Activated CD4-positive, alpha-beta memory T cell treated with anti-CD3 and anti-CD28 coated beads for 36 hours (primary cell): ENCODE measurements around the gene ZNF688. TPM values are rescaled to one million over a fixed set of nuclear protein-coding genes. Genes with fewer than 3 reads are reported as not detected.
A peak's percentile ranks its signal among the peaks of the same experiment; 100 is the strongest.
"Not testable (repeated sequence)": the region's sequence is repeated elsewhere in the genome, so short reads cannot be mapped to it uniquely, and the experiment has no call there.

Experiments used
- CTCF ChIA-PET: fragments of 350-600 bp; sonication (Branson Sonifier 250); formaldehyde crosslinking; loops from one replicate; lab custom pipeline; 2021; ENCODE audit warnings: antibody characterized with exemption, inconsistent platforms; lab: Charles Lee
- POLR2A ChIA-PET: fragments of 350-600 bp; sonication (Branson Sonifier 250); formaldehyde crosslinking; loops from one replicate; lab custom pipeline; 2021; ENCODE audit warnings: antibody characterized with exemption; lab: Charles Lee
- DNase-seq: peaks from one replicate; pipeline ENCODE4 v3.0.0-alpha.2; 2020
- H3K27ac Mint-ChIP-seq: one replicate; pipeline ENCODE4 v1.8.0; 2021; ENCODE audit warnings: mixed read lengths
- H3K27me3 Mint-ChIP-seq: one replicate; pipeline ENCODE4 v1.8.0; 2021; ENCODE audit warnings: mixed read lengths
- H3K36me3 Mint-ChIP-seq: one replicate; pipeline ENCODE4 v1.8.0; 2021; ENCODE audit warnings: mixed read lengths
- H3K4me1 Mint-ChIP-seq: one replicate; pipeline ENCODE4 v1.8.0; 2021; ENCODE audit warnings: low read depth, mixed read lengths
- H3K4me3 Mint-ChIP-seq: one replicate; pipeline ENCODE4 v1.8.0; 2021; ENCODE audit warnings: mild to moderate bottlenecking, mixed read lengths
- H3K9me3 Mint-ChIP-seq: one replicate; pipeline ENCODE4 v1.8.0; 2021; ENCODE audit warnings: mixed read lengths
- intact Hi-C: fragments of 100-400 bp; cut with micrococcal nuclease; formaldehyde crosslinking; loops from one replicate; pipeline ENCODE4 v1.15.1; 2023
- total RNA-seq, 2 experiments: library from RNA; stranded (reverse); gene quantifications; one replicate each; pipeline ENCODE4 v1.2.3, GENCODE V29; 2021

ZNF688 gene
- total RNA-seq, 2 experiments from 2014 or later, result 9.2 to 9.3 TPM

DNA sequence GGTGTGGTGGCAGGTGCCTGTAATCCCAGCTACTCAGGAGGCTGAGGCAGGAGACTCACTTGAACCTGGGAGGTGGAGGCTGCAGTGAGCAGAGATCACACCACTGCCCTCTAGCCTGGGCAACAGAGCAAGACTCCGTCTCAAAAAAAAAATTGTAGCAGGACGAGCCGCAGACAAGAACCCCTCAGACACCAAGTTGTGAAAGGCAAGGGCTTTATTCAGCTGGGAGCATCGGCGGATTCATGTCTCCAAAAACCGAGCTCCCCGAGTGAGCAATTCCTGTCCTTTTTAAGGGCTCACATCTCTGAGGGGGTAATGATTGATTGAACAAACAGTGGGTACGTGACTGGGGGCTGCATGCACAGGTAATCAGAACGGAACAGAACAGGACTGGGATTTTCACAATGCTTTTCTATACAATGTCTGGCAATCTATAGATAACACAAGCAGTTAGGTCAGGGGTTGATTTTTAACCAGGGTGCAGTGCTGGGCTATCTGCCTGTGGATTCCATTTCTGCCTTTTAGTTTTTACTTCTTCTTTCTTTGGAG is 30.5 kb downstream of the ZNF688 start:
- ChIA-PET POLR2A (interaction anchor here (0.6 to 0.7 kb wide), 2 partner anchors 16 to 18 kb away, joined by 3 read pairs; no protein-coding TSS in a partner anchor), CTCF (interaction anchor here (0.7 kb wide), 1 partner anchor 118 kb away, joined by 4 read pairs; no protein-coding TSS in a partner anchor)
- H3K9me3 Mint-ChIP-seq, H3K27ac Mint-ChIP-seq, intact Hi-C loops, DNase-seq, H3K27me3 Mint-ChIP-seq, H3K4me3 Mint-ChIP-seq: not testable (repeated sequence)
- peaks cover 19% of the 10 kb centered on the region for H3K4me1 Mint-ChIP-seq
- H3K36me3 Mint-ChIP-seq, result peaks cover 21% of the 10 kb centered on the region

- H3K4me3 Mint-ChIP-seq, H3K9me3 Mint-ChIP-seq, H3K27ac Mint-ChIP-seq, CTCF ChIA-PET, DNase-seq, H3K27me3 Mint-ChIP-seq: not testable (repeated sequence)
- POLR2A ChIA-PET, result interaction anchor here (0.7 kb wide), 2 partner anchors 19 to 60 kb away, joined by 3 read pairs; no protein-coding TSS in a partner anchor
- peaks cover 24% of the 10 kb centered on the region for H3K36me3 Mint-ChIP-seq
- H3K4me1 Mint-ChIP-seq, result peaks cover 20% of the 10 kb centered on the region
- intact Hi-C loops, result loop anchor here (5.0 kb wide), 2 partner anchors 72 to 108 kb away; partner anchors contain the start of genes DCTPP1 and ZNF689
Observed at GRCh38 chr16:30539986-30540526, 31.5 kb downstream of the ZNF688 start.

DNA sequence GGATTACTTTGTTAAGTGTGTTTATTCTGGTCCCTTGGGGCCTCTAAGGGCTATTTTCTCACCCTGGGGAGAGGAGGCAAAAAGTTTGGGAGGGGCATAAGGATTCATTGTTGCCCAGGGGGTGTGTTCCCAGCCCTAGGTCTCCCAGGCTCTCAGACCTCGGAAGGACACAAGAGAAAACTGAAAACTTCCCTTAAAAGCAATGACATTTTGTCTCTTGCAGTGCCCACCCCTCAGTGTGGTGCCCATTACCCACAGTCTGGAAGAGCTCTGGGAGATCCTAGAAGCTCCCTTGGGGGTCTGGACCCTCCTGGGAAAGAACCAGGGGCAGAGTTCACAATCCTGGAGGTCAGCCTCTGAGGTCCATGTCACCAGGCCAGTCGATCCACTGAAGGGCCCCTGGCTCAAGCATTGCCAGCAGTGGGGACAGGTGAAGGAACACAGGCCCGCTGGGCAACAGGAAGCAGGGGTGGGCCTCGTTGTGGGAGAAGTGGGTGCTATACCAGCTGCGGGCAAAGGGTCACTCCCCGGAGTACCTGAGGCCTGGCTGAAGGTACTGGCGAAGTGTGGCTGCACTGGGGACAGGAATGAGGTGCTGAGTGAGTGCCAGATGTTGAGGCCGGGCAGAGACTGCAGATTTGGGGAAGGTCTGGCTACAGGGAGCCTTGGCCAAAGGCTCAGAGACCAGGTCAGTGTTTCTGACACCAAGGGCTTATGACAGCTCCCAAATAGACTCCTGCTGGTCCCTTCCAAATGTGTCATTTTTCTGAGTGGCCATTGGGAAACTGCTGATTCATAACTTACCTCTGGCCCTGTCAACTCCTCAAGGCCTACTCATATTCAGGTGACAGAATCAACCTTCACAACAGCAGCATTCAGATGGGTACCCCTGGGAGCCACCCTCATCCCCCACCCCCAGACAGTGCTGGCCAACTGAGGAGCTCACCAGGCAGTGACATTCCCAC is 32.2 kb downstream of the ZNF688 start:
- H3K4me3 Mint-ChIP-seq, result no peak overlapping the region
- H3K27me3 Mint-ChIP-seq, result no peaks in the 10 kb centered on the region
- intact Hi-C loops, result loop anchor here (5.0 kb wide), 2 partner anchors 73 to 107 kb away; partner anchors contain the start of genes DCTPP1 and ZNF689
- no peak for DNase-seq
- H3K27ac Mint-ChIP-seq, result no peak overlapping the region
- ChIA-PET CTCF (no interaction called here), POLR2A (interaction anchor here (0.7 kb wide), 1 partner anchor 61 kb away, joined by 3 read pairs; no protein-coding TSS in a partner anchor)
- peaks cover 20% of the 10 kb centered on the region for H3K4me1 Mint-ChIP-seq
- peaks cover 28% of the 10 kb centered on the region for H3K36me3 Mint-ChIP-seq
- no peaks in the 10 kb centered on the region for H3K9me3 Mint-ChIP-seq

DNA sequence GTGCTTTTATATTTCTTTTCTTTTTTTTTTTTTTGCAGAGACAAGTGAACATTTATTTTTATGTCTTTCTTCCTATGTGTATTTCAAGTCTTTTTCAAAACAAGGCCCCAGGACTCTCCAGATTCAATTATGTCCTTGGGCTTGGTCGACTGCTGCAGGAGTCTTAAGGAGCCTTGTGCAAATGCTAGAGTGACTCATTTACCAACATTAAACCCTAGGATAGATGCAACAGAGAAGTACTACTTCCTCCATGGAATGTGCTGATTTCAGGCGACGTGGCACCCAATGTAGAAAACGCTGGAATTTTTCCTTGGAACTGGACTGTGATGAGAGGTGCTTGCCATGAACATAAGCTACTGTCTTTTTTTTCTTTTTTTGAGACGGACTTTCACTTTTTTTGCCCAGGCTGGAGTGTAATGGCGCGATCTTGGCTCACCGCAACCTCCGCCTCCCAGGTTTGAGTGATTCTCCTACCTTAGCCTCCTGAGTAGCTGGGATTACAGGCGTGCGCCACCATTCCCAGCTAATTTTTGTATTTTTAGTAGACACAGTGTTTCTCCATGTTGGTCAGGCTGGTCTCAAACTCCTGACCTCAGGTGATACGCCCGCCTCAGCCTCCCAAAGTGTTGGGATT is 35.0 kb downstream of the ZNF688 start:
- not testable (repeated sequence) for DNase-seq, H3K9me3 Mint-ChIP-seq
- CTCF ChIA-PET, result interaction anchor here (0.6 to 4.3 kb wide), 29 partner anchors 9 to 158 kb away, joined by 3 to 53 read pairs (median 8); partner anchors contain the start of genes DCTPP1, ITGAL, PRR14 and ZNF688

DNA sequence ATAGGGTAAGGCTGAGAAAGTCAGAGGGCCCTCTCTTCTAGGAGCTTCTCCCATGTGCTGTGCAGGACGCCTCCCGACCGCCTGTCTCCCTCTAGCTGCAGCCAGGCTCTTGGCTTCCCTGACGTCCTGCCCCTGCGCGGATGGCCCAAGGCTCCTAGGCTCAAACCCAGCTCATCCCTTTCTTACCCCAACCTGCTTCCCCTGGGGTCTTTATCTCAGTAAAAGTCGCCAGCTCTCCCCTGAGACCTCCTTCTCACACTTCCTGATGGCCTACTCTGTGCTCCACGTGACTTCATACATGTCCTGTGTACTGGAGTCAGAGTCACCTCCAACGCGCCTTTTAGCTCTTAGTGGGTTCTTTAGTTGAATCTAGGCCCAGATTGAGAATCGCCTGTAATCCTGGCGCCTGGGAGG is 35.7 kb downstream of the ZNF688 start:
- ChIA-PET CTCF (interaction anchor here (0.6 to 4.3 kb wide), 38 partner anchors 9 to 161 kb away, joined by 3 to 53 read pairs (median 6); partner anchors contain the start of genes DCTPP1, ITGAL, PRR14 and ZNF48), POLR2A (interaction anchor here (0.7 to 3.4 kb wide), 22 partner anchors 9 to 541 kb away, joined by 3 to 59 read pairs (median 10); partner anchors contain the start of genes DCTPP1, ITGAL, TBX6 and ZNF688)
- peak overlapping the region; percentile 95 for H3K27ac Mint-ChIP-seq
- peak overlapping the region; percentile 89 for H3K4me3 Mint-ChIP-seq
- peaks cover 28% of the 10 kb centered on the region for H3K4me1 Mint-ChIP-seq
- peak; percentile 84 for DNase-seq
- H3K9me3 Mint-ChIP-seq, result no peaks in the 10 kb centered on the region
- intact Hi-C loops, result loop anchor here (1.0 to 5.0 kb wide), 9 partner anchors 16 to 103 kb away; partner anchors contain the start of genes DCTPP1, SEPHS2, ZNF689 and ZNF764
- H3K36me3 Mint-ChIP-seq, result peaks cover 39% of the 10 kb centered on the region
- no peaks in the 10 kb centered on the region for H3K27me3 Mint-ChIP-seq

More for the DNA sequence above, 35.0 kb downstream of the ZNF688 start:
- POLR2A ChIA-PET, result interaction anchor here (0.7 to 3.4 kb wide), 16 partner anchors 9 to 157 kb away, joined by 3 to 59 read pairs (median 12); partner anchors contain the start of genes DCTPP1, ITGAL, ZNF688 and ZNF764
- H3K27me3 Mint-ChIP-seq, result not testable (repeated sequence)
- H3K36me3 Mint-ChIP-seq, result peaks cover 35% of the 10 kb centered on the region
- H3K4me1 Mint-ChIP-seq, result peaks cover 26% of the 10 kb centered on the region
- H3K4me3 Mint-ChIP-seq, result peak overlapping the region; percentile 89
- peak overlapping the region; percentile 95 for H3K27ac Mint-ChIP-seq
- intact Hi-C loops, result loop anchor here (5.0 kb wide), 2 partner anchors 76 to 104 kb away; partner anchors contain the start of genes DCTPP1 and ZNF689

DNA sequence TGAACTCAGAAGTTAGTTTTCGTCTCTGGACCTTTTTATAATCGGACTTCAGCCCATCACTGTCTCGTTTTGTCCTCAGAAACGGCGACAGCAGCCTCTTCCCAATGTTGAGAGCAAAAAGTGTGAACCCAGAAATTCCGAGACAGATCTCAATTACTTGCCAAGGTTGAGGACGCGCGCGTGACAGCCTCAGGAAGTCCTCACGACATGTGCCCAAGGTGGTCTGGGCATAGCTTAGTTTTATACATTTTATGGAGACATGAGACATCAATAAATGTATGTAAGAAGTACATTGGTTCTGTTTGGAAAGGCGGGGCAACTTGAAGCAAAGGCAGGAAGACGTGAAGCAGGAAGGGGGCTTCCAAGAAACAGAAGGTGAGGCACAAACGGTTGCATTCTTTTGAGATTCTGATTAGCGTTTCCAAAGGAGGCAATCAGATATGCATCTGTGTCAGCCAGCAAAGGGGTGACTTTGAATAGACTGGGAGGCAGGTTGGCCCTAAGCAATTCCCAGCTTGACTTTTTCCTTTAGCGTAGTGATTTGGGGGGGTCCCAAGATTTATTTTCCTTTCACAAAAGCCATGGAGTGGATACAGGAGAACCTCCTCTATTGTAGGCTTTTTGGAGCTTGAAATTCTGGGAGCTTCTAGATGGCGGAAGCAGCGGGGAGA is 36.3 kb downstream of the ZNF688 start:
- Mint-ChIP-seq H3K36me3 (peaks cover 39% of the 10 kb centered on the region), H3K27me3 (no peaks in the 10 kb centered on the region), H3K4me3 (peak overlapping the region; percentile 89), H3K9me3 (no peaks in the 10 kb centered on the region), H3K27ac (peak overlapping the region; percentile 95), H3K4me1 (peaks cover 34% of the 10 kb centered on the region)
- CTCF ChIA-PET, result interaction anchor here (0.6 to 4.3 kb wide), 39 partner anchors 8 to 162 kb away, joined by 3 to 53 read pairs (median 6); partner anchors contain the start of genes DCTPP1, ITGAL, PRR14 and ZNF48
- POLR2A ChIA-PET, result interaction anchor here (0.7 to 3.4 kb wide), 26 partner anchors 8 to 540 kb away, joined by 3 to 59 read pairs (median 7); partner anchors contain the start of genes DCTPP1, ITGAL, PRR14 and TBX6
- intact Hi-C loops, result loop anchor here (1.0 to 5.0 kb wide), 9 partner anchors 16 to 103 kb away; partner anchors contain the start of genes DCTPP1, SEPHS2, ZNF689 and ZNF764
- no peak for DNase-seq

- no peaks in the 10 kb centered on the region for H3K27me3 Mint-ChIP-seq
- H3K4me3 Mint-ChIP-seq, result peak within 1 kb of the TSS; percentile 89
- intact Hi-C loops, result loop anchor here (1.0 to 5.0 kb wide), 9 partner anchors 17 to 102 kb away; partner anchors contain the start of genes DCTPP1, SEPHS2, ZNF689 and ZNF764
- H3K27ac Mint-ChIP-seq, result peak within 1 kb of the TSS; percentile 95
- H3K36me3 Mint-ChIP-seq, result peaks cover 39% of the 10 kb centered on the region
- no peaks in the 10 kb centered on the region for H3K9me3 Mint-ChIP-seq
- CTCF ChIA-PET, result interaction anchor here (1.0 to 4.3 kb wide), 24 partner anchors 15 to 163 kb away, joined by 3 to 53 read pairs (median 8); partner anchors contain the start of genes DCTPP1, ITGAL, PRR14 and ZNF688
- DNase-seq, result peak; percentile 94
- peaks cover 38% of the 10 kb centered on the region for H3K4me1 Mint-ChIP-seq
- POLR2A ChIA-PET, result interaction anchor here (1.0 to 3.4 kb wide), 21 partner anchors 7 to 124 kb away, joined by 3 to 59 read pairs (median 10); partner anchors contain the start of genes DCTPP1, ITGAL, PRR14 and ZNF688
Observed at GRCh38 chr16:30534368-30535105, 37.0 kb downstream of the ZNF688 start, which contains the start of gene ZNF747. Gene ZNF747, minus strand, starts transcription at chr16:30534858. Its CDS starts 179 bp downstream, at chr16:30534679.

DNA sequence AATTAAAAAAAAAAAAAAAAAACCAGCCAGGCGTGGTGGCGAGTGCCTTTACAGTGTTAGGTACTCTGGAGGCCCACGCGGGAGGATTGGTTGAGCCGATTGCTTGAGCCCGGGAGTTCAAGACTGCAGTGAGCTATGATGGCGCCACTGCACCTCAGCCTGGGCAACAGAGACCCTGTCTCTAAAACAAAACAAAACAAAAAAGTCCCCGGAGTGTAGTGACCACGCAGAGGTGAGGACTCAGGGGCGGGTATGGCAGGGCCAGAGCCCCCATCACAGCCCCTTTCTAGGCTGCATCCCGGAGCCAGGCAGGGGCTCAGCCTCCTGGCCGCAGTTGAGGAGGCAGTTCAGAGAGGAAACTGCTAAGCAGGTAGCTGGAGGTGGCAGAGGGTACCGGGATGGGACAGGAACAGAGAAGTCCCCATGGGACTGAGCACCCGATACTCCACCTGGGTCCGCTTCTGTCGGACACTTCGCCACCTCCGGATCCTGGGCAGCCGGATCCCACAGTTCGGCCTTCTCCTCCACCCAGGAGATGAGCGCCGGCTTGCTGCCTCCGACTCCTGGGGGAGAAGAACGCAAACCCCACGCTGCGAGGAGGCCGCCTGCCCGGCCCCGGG is 37.7 kb downstream of the ZNF688 start:
- no peaks in the 10 kb centered on the region for H3K9me3 Mint-ChIP-seq
- H3K27me3 Mint-ChIP-seq, result no peaks in the 10 kb centered on the region
- H3K4me3 Mint-ChIP-seq, result peak overlapping the region; percentile 89
- peak; percentile 45 for DNase-seq
- H3K4me1 Mint-ChIP-seq, result peaks cover 43% of the 10 kb centered on the region
- H3K36me3 Mint-ChIP-seq, result peaks cover 36% of the 10 kb centered on the region
- ChIA-PET POLR2A (interaction anchor here (0.6 to 3.4 kb wide), 14 partner anchors 9 to 117 kb away, joined by 3 to 59 read pairs (median 14); partner anchors contain the start of genes PRR14, ZNF688, ZNF689 and ZNF764), CTCF (interaction anchor here (0.6 to 4.3 kb wide), 11 partner anchors 18 to 117 kb away, joined by 3 to 53 read pairs (median 14); partner anchors contain the start of genes DCTPP1, ITGAL, PRR14 and ZNF764)
- H3K27ac Mint-ChIP-seq, result peak overlapping the region; percentile 95
- intact Hi-C loops, result loop anchor here (2.0 kb wide), 2 partner anchors 39 to 89 kb away; partner anchors contain the start of gene SEPHS2

DNA sequence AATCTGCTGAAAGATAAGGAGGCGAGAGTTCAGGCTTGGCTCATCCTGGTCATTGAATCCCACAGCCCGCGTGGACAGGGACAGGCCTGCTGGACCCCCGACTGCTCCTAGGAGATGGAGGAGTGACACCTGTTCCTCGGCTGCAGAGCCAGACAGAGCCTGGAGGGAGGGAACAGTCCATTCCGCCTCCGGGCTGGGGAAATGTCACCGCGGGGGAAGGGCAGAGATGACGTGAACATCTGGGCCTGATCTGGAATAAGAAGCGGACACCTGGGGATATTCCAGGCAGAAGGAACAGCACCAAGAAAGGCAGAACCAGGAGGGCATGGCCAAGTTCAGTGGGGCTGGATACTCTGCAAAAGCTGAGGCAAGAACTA is 38.4 kb downstream of the ZNF688 start:
- intact Hi-C loops, result no loop called here
- Mint-ChIP-seq H3K27me3 (no peaks in the 10 kb centered on the region), H3K4me1 (peaks cover 42% of the 10 kb centered on the region), H3K27ac (peak overlapping the region; percentile 78), H3K4me3 (peak overlapping the region; percentile 74), H3K9me3 (no peaks in the 10 kb centered on the region), H3K36me3 (peaks cover 34% of the 10 kb centered on the region)
- POLR2A ChIA-PET, result interaction anchor here (2.2 to 3.4 kb wide), 6 partner anchors 25 to 101 kb away, joined by 5 to 59 read pairs (median 21); partner anchors contain the start of genes ZNF688, ZNF764 and ZNF785
- DNase-seq, result no peak
- CTCF ChIA-PET, result interaction anchor here (0.6 to 4.3 kb wide), 4 partner anchors 52 to 105 kb away, joined by 3 to 52 read pairs (median 13); partner anchors contain the start of genes DCTPP1 and ZNF785
